ENCODE results near the gene FMO1. TPM values are rescaled to one million over a fixed set of nuclear protein-coding genes. Genes with fewer than 3 reads are reported as not detected.

Gene FMO1
- total and polyA plus RNA-seq, 2 of the 8 experiments (the other 6 are each of a cell fraction or from before 2014, with no cell fraction given): 0.11 TPM; not detected in 1

DNA sequence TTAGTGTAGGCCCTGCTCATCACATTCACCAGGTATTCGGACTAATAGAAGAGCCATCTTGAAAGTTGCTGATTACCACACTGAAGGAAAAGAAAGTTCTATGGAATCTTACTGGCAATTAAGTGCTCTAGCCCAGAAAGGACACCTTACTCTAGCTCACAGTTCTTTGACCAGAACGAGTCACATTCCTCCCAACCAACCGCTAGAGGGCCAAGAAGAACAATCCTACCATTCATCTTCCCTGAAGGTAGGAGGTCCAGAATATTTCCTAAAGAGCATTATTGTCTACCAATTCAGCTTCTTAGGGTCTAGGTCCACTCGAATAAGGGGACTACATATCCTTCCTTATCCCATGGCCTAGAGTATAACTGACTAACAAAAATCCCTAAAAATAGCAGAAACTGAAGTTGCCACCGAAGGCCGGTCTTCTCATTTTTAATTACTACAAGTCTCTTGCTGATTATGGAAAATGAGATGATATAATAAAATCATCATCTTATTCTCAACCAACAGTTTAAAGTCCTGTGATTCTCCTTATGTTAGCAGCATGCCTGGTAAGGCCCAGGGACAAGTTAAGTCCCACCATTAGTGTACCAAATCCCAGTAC, 2.7 kb upstream of the FMO1 start:
- no peak overlapping the region for H2BK12ac ChIP-seq (ENCODE audit: low read depth, low read length)
- no peaks in the 10 kb centered on the region for H3K9me3 ChIP-seq (ENCODE audit: insufficient read depth in 2 of 2, low read depth in 1 of 2, low read length in 1 of 2)
- H4K91ac ChIP-seq (replicated peaks; ENCODE audit: insufficient read length, low read length): no peak overlapping the region
- peaks cover 0 to 4% (median 0%) of the 10 kb centered on the region in 4 experiments; a peak in 2 of 7 replicates for H3K4me1 ChIP-seq (replicated peaks in 1 of 4; ENCODE audit: control insufficient read depth in 3 of 4, insufficient read depth in 4 of 4, low read length in 3 of 4)
- H3K14ac ChIP-seq (ENCODE audit: insufficient read length): no peak overlapping the region
- H4K8ac ChIP-seq (ENCODE audit: extremely low read depth, insufficient read depth, low read length): no peak overlapping the region
- no peaks in the 10 kb centered on the region for H4K20me1 ChIP-seq (replicated peaks in 1 of 2; ENCODE audit: control insufficient read depth in 1 of 2, insufficient read depth in 2 of 2, low read length in 2 of 2)
- H3K56ac ChIP-seq (replicated peaks; ENCODE audit: insufficient read length, low read depth, low read length): no peak overlapping the region
- H2AK5ac ChIP-seq (ENCODE audit: low read depth, low read length): no peak overlapping the region
- no peaks in the 10 kb centered on the region for H3K79me1 ChIP-seq (ENCODE audit: low read depth, low read length)
- H2AFZ ChIP-seq (ENCODE audit: low read length): no peak overlapping the region
- H3K4ac ChIP-seq (replicated peaks; ENCODE audit: insufficient read length, low read depth, low read length): no peak overlapping the region
- H2BK20ac ChIP-seq (ENCODE audit: low read length): no peak overlapping the region
- no peaks in the 10 kb centered on the region for H3K79me2 ChIP-seq (ENCODE audit: control insufficient read depth in 1 of 2, insufficient read depth in 2 of 2, low read length in 2 of 2)
- no peak overlapping the region for H3K9ac ChIP-seq (replicated peaks in 1 of 4; ENCODE audit: extremely low read depth in 1 of 4, low read depth in 3 of 4, low read length in 3 of 4)
- H3K23me2 ChIP-seq (ENCODE audit: low read depth, low read length): no peaks in the 10 kb centered on the region
- no peak overlapping the region for H3K4me2 ChIP-seq (ENCODE audit: insufficient read depth in 1 of 2, low read depth in 2 of 2, low read length in 2 of 2)
- no peak overlapping the region for H3K18ac ChIP-seq (ENCODE audit: extremely low read depth, low read length)
- FAIRE-seq (peak; percentile 60), DNase-seq (ENCODE audit: low read depth in 1 of 2, low spot score in 2 of 2) (no peak)
- 40% methylated on average over 6 of the region's 6 CpGs; no CpG with 5 or more reads in 1 of the 2 experiments for WGBS, 2 experiments (ENCODE audit: extremely low coverage in 1 of 2, insufficient coverage in 1 of 2, insufficient read length in 1 of 2, insufficient replicate concordance in 2 of 2, low coverage in 1 of 2, low lambda C conversion rate in 2 of 2, missing lambda C conversion rate in 1 of 2)
- CTCF ChIA-PET (ENCODE audit: partially characterized antibody): interaction anchor here (0.7 to 5.5 kb wide), 58 partner anchors 8 to 556 kb away, joined by 3 to 56 read pairs (median 4); partner anchors contain the start of genes FMO3 and FMO4
- POLR2A ChIA-PET (ENCODE audit: partially characterized antibody): no interaction called here
- no peaks in the 10 kb centered on the region; a peak in 1 of 7 replicates for H3K27me3 ChIP-seq (replicated peaks in 1 of 4; ENCODE audit: control insufficient read depth in 3 of 4, extremely low read depth in 1 of 4, insufficient read depth in 3 of 4, low read length in 3 of 4)
- no peak overlapping the region for H3K4me3 ChIP-seq (ENCODE audit: extremely low read depth in 1 of 4, insufficient read depth in 2 of 4, low read depth in 3 of 4, low read length in 4 of 4)
- no peaks in the 10 kb centered on the region for H3K36me3 ChIP-seq (ENCODE audit: control insufficient read depth in 2 of 4, insufficient read depth in 4 of 4, low read length in 3 of 4)
- H2BK5ac ChIP-seq (ENCODE audit: low read depth, low read length): no peak overlapping the region
- no peak overlapping the region for H2BK120ac ChIP-seq (replicated peaks; ENCODE audit: low read depth, low read length)
- H4K5ac ChIP-seq (ENCODE audit: insufficient read length, low read depth, low read length): no peak overlapping the region
- H3K23ac ChIP-seq (ENCODE audit: insufficient read length): no peak overlapping the region
- no peak overlapping the region for H2BK15ac ChIP-seq (ENCODE audit: low read length)
- no peak overlapping the region for H3K27ac ChIP-seq (ENCODE audit: low read depth, low read length)
- TF ChIP-seq KDM4A (IDR thresholded peaks at IDR 0.05; ENCODE audit: low read depth, low read length, severe bottlenecking) (no peak), TEAD4 (IDR thresholded peaks at IDR 0.05; ENCODE audit: low read depth, low read length) (peak; percentile 75), MAFK (IDR thresholded peaks at IDR 0.05; ENCODE audit: low read depth, low read length) (no peak), HDAC6 (IDR thresholded peaks at IDR 0.05; ENCODE audit: low read depth, low read length) (no peak), KDM5A (IDR thresholded peaks at IDR 0.05; ENCODE audit: low read length) (no peak), CBX5 (IDR thresholded peaks at IDR 0.05; ENCODE audit: low read depth, low read length) (no peak), SAP30 (IDR thresholded peaks at IDR 0.05; ENCODE audit: insufficient read depth, insufficient replicate concordance, low read length) (no peak), BACH1 (IDR thresholded peaks at IDR 0.05; ENCODE audit: low read length) (no peak), EGR1 (IDR thresholded peaks at IDR 0.05; ENCODE audit: borderline replicate concordance, low read depth, low read length) (no peak), YY1 (IDR thresholded peaks at IDR 0.05; ENCODE audit: low read depth, low read length) (no peak)
- TF ChIP-seq, protein P1, sequence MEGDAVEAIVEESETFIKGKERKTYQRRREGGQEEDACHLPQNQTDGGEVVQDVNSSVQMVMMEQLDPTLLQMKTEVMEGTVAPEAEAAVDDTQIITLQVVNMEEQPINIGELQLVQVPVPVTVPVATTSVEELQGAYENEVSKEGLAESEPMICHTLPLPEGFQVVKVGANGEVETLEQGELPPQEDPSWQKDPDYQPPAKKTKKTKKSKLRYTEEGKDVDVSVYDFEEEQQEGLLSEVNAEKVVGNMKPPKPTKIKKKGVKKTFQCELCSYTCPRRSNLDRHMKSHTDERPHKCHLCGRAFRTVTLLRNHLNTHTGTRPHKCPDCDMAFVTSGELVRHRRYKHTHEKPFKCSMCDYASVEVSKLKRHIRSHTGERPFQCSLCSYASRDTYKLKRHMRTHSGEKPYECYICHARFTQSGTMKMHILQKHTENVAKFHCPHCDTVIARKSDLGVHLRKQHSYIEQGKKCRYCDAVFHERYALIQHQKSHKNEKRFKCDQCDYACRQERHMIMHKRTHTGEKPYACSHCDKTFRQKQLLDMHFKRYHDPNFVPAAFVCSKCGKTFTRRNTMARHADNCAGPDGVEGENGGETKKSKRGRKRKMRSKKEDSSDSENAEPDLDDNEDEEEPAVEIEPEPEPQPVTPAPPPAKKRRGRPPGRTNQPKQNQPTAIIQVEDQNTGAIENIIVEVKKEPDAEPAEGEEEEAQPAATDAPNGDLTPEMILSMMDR (IDR thresholded peaks at IDR 0.05; ENCODE audit: control extremely low read depth in 1 of 3, insufficient read depth in 1 of 3, low read depth in 1 of 3, low read length in 3 of 3): peak in 2 of 3 experiments; percentile 78 to 87; a peak in 3 of 4 replicates

Data from H1 (cell line).